Calu3 (cell line): ENCODE results near the gene PLA2G2E. TPM values are rescaled to one million over a fixed set of nuclear protein-coding genes. Genes with fewer than 3 reads are reported as not detected.

Experiments used
- BruUV-seq: library from RNA; stranded (reverse); fragments of 400-500 nt; replicated peaks from 2 replicates; lab custom pipeline; 2021; lab: Mats Ljungman, UMichigan
- CTCF ChIA-PET: fragments of 300-600 bp; sonication (Branson Sonifier 250); formaldehyde crosslinking; loops from one replicate; lab custom pipeline; 2022; ENCODE audit warnings: antibody characterized with exemption; lab: Charles Lee
- DNase-seq: peaks from one replicate; pipeline ENCODE4 v3.0.0; 2022
- H3K27ac Mint-ChIP-seq: one replicate; pipeline ENCODE4 v1.8.0; 2022; ENCODE audit warnings: mixed read lengths; ENCODE audit not compliant: unreplicated experiment
- H3K27me3 Mint-ChIP-seq: one replicate; pipeline ENCODE4 v1.8.0; 2022; ENCODE audit warnings: mixed read lengths; ENCODE audit not compliant: unreplicated experiment
- H3K36me3 Mint-ChIP-seq: one replicate; pipeline ENCODE4 v1.8.0; 2022; ENCODE audit warnings: mild to moderate bottlenecking, moderate library complexity, mixed read lengths; ENCODE audit not compliant: insufficient read depth, unreplicated experiment
- H3K4me1 Mint-ChIP-seq: one replicate; pipeline ENCODE4 v1.8.0; 2022; ENCODE audit warnings: mild to moderate bottlenecking, low read depth, mixed read lengths; ENCODE audit not compliant: unreplicated experiment
- H3K4me3 Mint-ChIP-seq: one replicate; pipeline ENCODE4 v1.8.0; 2022; ENCODE audit warnings: mild to moderate bottlenecking, low read depth, moderate library complexity, mixed read lengths; ENCODE audit not compliant: unreplicated experiment
- H3K9me3 Mint-ChIP-seq: one replicate; pipeline ENCODE4 v1.8.0; 2022; ENCODE audit warnings: low read depth, mixed read lengths; ENCODE audit not compliant: unreplicated experiment
- intact Hi-C: fragments of 100-400 bp; cut with micrococcal nuclease; formaldehyde crosslinking; loops from one replicate; pipeline ENCODE4 v1.10.0; 2022; ENCODE audit not compliant: unreplicated experiment
- total RNA-seq: library from RNA; stranded (reverse); gene quantifications from 2 replicates; pipeline ENCODE4 v1.2.3, GENCODE V29; 2022
- TF ChIP-seq, protein P1 (sequence below): fragments of 200-600 bp; IDR thresholded peaks from one replicate; pipeline ENCODE4 v1.8.0; 2022; ENCODE audit warnings: antibody characterized with exemption; ENCODE audit not compliant: unreplicated experiment

PLA2G2E gene
- total RNA-seq, 1 experiment from 2014 or later: not detected

DNA sequence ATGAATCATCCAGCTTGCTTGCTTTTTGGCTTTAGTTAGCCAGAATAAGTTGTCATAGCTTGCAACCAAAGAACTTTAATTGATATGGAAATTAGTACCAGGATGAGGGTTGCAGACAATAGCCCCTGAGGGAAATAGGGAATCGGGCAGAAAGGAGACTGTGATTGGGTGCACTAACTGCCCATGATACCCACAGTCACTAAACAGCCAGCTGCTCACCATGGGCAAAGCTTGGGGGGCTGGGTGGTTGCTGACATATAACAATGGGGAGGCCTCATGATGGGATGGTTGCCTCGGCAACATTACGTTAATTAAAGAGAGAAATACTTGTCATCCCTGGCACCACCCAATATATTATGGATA lies 17.8 kb upstream of the PLA2G2E start:
- H3K4me3 Mint-ChIP-seq: no peak overlapping the region
- no peaks in the 10 kb centered on the region for H3K4me1 Mint-ChIP-seq
- BruUV-seq: no TSS peak
- H3K27ac Mint-ChIP-seq: no peak overlapping the region
- CTCF ChIA-PET: no interaction called here
- TF ChIP-seq, protein P1, sequence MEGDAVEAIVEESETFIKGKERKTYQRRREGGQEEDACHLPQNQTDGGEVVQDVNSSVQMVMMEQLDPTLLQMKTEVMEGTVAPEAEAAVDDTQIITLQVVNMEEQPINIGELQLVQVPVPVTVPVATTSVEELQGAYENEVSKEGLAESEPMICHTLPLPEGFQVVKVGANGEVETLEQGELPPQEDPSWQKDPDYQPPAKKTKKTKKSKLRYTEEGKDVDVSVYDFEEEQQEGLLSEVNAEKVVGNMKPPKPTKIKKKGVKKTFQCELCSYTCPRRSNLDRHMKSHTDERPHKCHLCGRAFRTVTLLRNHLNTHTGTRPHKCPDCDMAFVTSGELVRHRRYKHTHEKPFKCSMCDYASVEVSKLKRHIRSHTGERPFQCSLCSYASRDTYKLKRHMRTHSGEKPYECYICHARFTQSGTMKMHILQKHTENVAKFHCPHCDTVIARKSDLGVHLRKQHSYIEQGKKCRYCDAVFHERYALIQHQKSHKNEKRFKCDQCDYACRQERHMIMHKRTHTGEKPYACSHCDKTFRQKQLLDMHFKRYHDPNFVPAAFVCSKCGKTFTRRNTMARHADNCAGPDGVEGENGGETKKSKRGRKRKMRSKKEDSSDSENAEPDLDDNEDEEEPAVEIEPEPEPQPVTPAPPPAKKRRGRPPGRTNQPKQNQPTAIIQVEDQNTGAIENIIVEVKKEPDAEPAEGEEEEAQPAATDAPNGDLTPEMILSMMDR: no peak
- peaks cover 5% of the 10 kb centered on the region for H3K9me3 Mint-ChIP-seq
- H3K36me3 Mint-ChIP-seq: no peaks in the 10 kb centered on the region
- intact Hi-C loops: no loop called here
- no peaks in the 10 kb centered on the region for H3K27me3 Mint-ChIP-seq
- no peak for DNase-seq

DNA sequence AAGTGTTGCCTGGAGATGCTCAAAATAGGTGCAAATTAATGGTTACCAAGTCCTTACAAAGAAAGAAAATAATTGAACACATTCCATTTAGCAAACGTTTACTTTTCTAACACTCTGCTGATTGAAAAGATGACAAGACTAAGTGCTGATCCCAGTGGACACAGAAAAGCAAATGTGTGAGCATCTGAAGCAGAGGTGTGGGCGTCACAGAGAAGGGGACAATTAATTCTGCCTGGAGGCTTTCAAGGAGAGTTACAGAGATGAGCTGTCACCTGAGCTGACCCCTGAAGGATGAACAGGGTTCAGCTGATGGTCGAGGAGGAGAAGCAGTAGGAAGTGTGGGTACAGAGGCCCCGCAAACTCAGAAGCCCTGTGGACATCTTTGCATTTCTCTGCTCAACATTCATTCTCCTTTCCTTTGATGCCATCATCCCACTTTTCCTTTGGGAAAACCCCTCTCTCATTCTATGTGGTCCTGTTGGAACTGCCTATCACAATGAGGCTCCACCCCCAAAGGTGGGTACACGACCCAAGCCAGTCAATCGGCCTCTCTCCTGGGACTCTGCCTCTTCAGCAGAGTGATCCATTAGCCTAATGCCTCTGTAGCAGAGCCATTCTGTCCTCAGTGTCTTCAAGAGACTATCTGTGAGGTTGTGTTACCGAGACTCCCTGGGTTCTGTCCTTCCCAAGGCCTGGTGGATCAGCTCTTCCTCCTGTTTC lies 17.2 kb upstream of the PLA2G2E start:
- TF ChIP-seq, protein P1: no peak
- Mint-ChIP-seq H3K27me3 (no peaks in the 10 kb centered on the region), H3K9me3 (peaks cover 6% of the 10 kb centered on the region), H3K36me3 (no peaks in the 10 kb centered on the region), H3K4me1 (no peaks in the 10 kb centered on the region), H3K27ac (no peak overlapping the region), H3K4me3 (no peak overlapping the region)
- intact Hi-C loops: no loop called here
- DNase-seq: no peak
- BruUV-seq: no TSS peak
- CTCF ChIA-PET: no interaction called here

DNA sequence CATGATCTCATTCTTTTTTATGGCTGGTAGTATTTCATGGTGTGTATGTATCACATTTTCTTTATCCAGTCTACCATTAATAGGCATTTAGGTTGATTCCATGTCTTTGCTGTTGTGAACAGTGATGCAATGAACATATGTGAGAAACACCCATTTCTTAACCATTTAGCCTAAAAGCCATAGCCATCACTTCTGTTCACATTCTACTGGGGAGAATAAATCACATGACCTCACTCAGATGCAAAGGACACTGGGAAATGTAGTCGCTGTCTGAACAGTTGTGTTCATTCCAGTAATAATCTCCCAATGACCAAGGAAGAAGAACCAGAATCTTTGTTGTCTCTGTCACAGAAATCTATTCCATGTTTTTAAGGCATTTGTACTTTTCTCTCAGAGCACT lies 15.1 kb upstream of the PLA2G2E start:
- BruUV-seq: no TSS peak
- Mint-ChIP-seq H3K4me1 (no peaks in the 10 kb centered on the region), H3K4me3 (no peak overlapping the region), H3K36me3 (no peaks in the 10 kb centered on the region), H3K27ac (no peak overlapping the region), H3K9me3 (peaks cover 4% of the 10 kb centered on the region), H3K27me3 (no peaks in the 10 kb centered on the region)
- no peak for DNase-seq
- intact Hi-C loops: no loop called here
- CTCF ChIA-PET: no interaction called here
- TF ChIP-seq, protein P1: no peak

DNA sequence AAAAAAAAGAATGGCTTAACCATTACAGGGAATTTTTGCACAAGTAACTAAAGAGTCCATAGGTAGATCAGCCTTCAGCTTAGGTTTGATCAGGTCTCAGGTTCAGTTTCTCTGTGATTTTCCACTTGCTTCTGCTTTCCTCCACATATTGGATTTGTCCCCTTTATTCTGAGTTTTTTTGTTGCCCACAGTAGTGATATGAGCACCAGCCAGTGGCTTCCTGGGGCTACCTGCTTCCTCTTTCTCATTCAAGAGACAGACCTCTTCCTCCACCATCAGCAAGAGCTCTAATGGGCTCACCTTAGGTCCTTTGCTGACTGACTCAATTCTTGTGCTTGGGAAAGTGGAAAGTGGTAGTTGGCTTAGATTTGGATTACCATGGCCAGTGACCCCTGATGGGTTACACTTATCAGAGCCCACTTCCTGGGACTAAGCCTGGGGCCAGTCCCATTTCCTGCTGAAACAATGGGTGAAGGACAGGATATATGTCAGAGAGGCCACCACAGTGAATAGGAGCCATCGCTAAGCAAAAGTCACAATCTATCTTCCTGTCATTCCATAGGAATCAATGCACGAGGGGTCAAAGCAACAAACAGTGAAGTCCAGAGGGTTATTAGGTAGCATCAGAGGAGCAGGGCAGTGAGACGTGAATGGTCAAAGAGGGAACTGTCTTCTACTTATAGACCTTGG lies 12.8 kb upstream of the PLA2G2E start:
- CTCF ChIA-PET: interaction anchor here (0.5 kb wide), 1 partner anchor 255 kb away, joined by 3 read pairs; no protein-coding TSS in a partner anchor
- no peak overlapping the region for H3K27ac Mint-ChIP-seq

More for the DNA sequence above, 12.8 kb upstream of the PLA2G2E start:
- Mint-ChIP-seq H3K9me3 (peaks cover 8% of the 10 kb centered on the region), H3K27me3 (no peaks in the 10 kb centered on the region), H3K4me3 (no peak overlapping the region), H3K4me1 (no peaks in the 10 kb centered on the region), H3K36me3 (no peaks in the 10 kb centered on the region)
- no TSS peak for BruUV-seq
- intact Hi-C loops: no loop called here
- no peak for DNase-seq
- TF ChIP-seq, protein P1: no peak
